ENCODE data around the gene MVB12B.

The MVB12B gene

GRCh38 chr9:126410229-126410628 is 83.6 kb downstream of the MVB12B start:
- no peak for DNase-seq

- no peak for DNase-seq
These were observed 84.8 kb downstream of the MVB12B start for GRCh38 chr9:126411225-126411947.

- no peak for DNase-seq
These were observed 85.3 kb downstream of the MVB12B start for GRCh38 chr9:126411948-126412284.

- DNase-seq: peak in 1 of 3 donors; percentile 41
These were observed 86.3 kb downstream of the MVB12B start for GRCh38 chr9:126412905-126413304.

- DNase-seq: peak; percentile 41 to 79 (median 77)
These were observed 86.9 kb downstream of the MVB12B start for GRCh38 chr9:126413391-126414068.

- DNase-seq: no peak
These were observed 89.2 kb downstream of the MVB12B start for GRCh38 chr9:126415741-126416370.

- no peak for DNase-seq
These were observed 90.4 kb downstream of the MVB12B start for GRCh38 chr9:126417043-126417442.

- DNase-seq: no peak
These were observed 91.1 kb downstream of the MVB12B start for GRCh38 chr9:126417684-126418083.

- no peak for DNase-seq
These were observed 92.0 kb downstream of the MVB12B start for GRCh38 chr9:126418608-126419007.

GRCh38 chr9:126419475-126419874 is 92.8 kb downstream of the MVB12B start:
- no peak for DNase-seq

- DNase-seq: no peak
These were observed 93.5 kb downstream of the MVB12B start for GRCh38 chr9:126420135-126420534.

- DNase-seq: no peak
These were observed 94.3 kb downstream of the MVB12B start for GRCh38 chr9:126420643-126421564.

GRCh38 chr9:126421567-126422428 is 95.2 kb downstream of the MVB12B start:
- no peak for DNase-seq

- DNase-seq: no peak
These were observed 96.7 kb downstream of the MVB12B start for GRCh38 chr9:126423142-126423915.

- DNase-seq: no peak
These were observed 97.2 kb downstream of the MVB12B start for GRCh38 chr9:126423916-126424185.

GRCh38 chr9:126424511-126424910 is 97.9 kb downstream of the MVB12B start:
- DNase-seq: no peak

GRCh38 chr9:126428534-126429175 is 102.0 kb downstream of the MVB12B start:
- DNase-seq: peak; percentile 64 to 72 (median 72)

- no peak for DNase-seq
These were observed 102.6 kb downstream of the MVB12B start for GRCh38 chr9:126429190-126429589.

- no peak for DNase-seq
These were observed 103.5 kb downstream of the MVB12B start for GRCh38 chr9:126430124-126430523.

GRCh38 chr9:126431077-126431742 is 104.6 kb downstream of the MVB12B start:
- DNase-seq: no peak
